K562 (cell line): ENCODE results near the gene NRSN2. TPM values are rescaled to one million over a fixed set of nuclear protein-coding genes. Genes with fewer than 3 reads are reported as not detected.
A peak's percentile ranks its signal among the peaks of the same experiment; 100 is the strongest.

Experiments used
- AFF4 ChIP-seq: sonication (generic); formaldehyde crosslinking; IDR thresholded peaks from 2 replicates; pipeline ENCODE4 v1.8.0; 2023; ENCODE audit warnings: mild to moderate bottlenecking, missing genetic modification reagents
- BACH1 ChIP-seq: fragments of 200-800 bp; sonication (Bioruptor generic); IDR thresholded peaks from 2 replicates; pipeline ENCODE4 v1.6.1; 2016; ENCODE audit warnings: missing genetic modification characterization, missing compliant biosample characterization
- ETV1 ChIP-seq: fragments of 450-650 bp; conservative IDR thresholded peaks from 2 replicates; pipeline ENCODE4 v1.6.1; 2016; ENCODE audit warnings: missing genetic modification characterization, control low read depth, low read depth, missing compliant biosample characterization
- FOXJ2 ChIP-seq: fragments of 200-800 bp; sonication (Bioruptor generic); IDR thresholded peaks from 2 replicates; pipeline ENCODE4 v1.6.1; 2016; ENCODE audit warnings: missing genetic modification characterization, missing compliant biosample characterization
- FOXK2 ChIP-seq, 2 experiments: fragments of 450-650 bp; IDR thresholded peaks in 1 of 2; conservative IDR thresholded peaks in 1 of 2; 2 replicates each; pipeline ENCODE4 v1.6.1; 2016; ENCODE audit warnings: low read depth in 2 of 2, mild to moderate bottlenecking in 1 of 2
- HINFP ChIP-seq: fragments of 450-650 bp; conservative IDR thresholded peaks from 2 replicates; pipeline ENCODE4 v1.6.1; 2016; ENCODE audit warnings: missing genetic modification characterization, low read depth, mild to moderate bottlenecking, control low read depth, missing compliant biosample characterization
- KDM4B ChIP-seq, 2 experiments: fragments of 450-650 bp in 1 of 2; sonication (generic) in 1 of 2; IDR thresholded peaks; 2 replicates each; pipeline ENCODE4 v1.6.1; 2016 to 2017; ENCODE audit warnings: borderline replicate concordance in 2 of 2, antibody characterized with exemption in 1 of 2, low read depth in 1 of 2, mild to moderate bottlenecking in 1 of 2
- ZNF12 ChIP-seq: sonication (generic); formaldehyde crosslinking; IDR thresholded peaks from 2 replicates; pipeline ENCODE4 v1.4.0; 2020; ENCODE audit warnings: mild to moderate bottlenecking, missing genetic modification reagents
- ZNF174 ChIP-seq: fragments of 250-450 bp; sonication (Bioruptor Pico); IDR thresholded peaks from 2 replicates; pipeline ENCODE4 v1.4.0; 2020; ENCODE audit warnings: mild to moderate bottlenecking
- polyA plus RNA-seq, 8 experiments: library from polyadenylated mRNA; depleted of rRNA in 4 of 8; stranded (reverse) in 5 of 8; unstranded in 3 of 8; fragments of >200 nt; fragmentation: Nextera tagmentation in 2 of 8; fragmentation: Illumina TruSeq in 1 of 8; extraction: Ambion mirVana in 2 of 8; extraction: Trizol in 1 of 8; gene quantifications; 2 replicates each; pipeline versions ENCODE4 v1.2.1 to v1.2.3, GENCODE V29; 2011 to 2014; ENCODE audit warnings: inconsistent platforms in 1 of 8, missing spikeins in 1 of 8
- total RNA-seq, 7 experiments: library from RNA; depleted of rRNA in 6 of 7; stranded (reverse); fragments of >200 nt in 6 of 7; fragmentation: Illumina TruSeq in 2 of 7; extraction: Trizol in 2 of 7; gene quantifications; 2 replicates each; pipeline versions ENCODE4 v1.2.1 to v1.2.3, GENCODE V29; 2011 to 2021; ENCODE audit warnings: low replicate concordance in 1 of 7
- TF ChIP-seq, protein P1 (sequence below): sonication (generic); formaldehyde crosslinking; IDR thresholded peaks from 2 replicates; pipeline ENCODE4 v1.4.0; 2020; ENCODE audit warnings: mild to moderate bottlenecking, missing genetic modification reagents

The NRSN2 gene
- total and polyA plus RNA-seq, 9 of the 15 experiments (the other 6 are each of a cell fraction or from before 2014, with no cell fraction given), result 7.5 to 29.7 (median 11.1) TPM

GRCh38 chr20:347640-348484 lies 951 bp downstream of the NRSN2 start (continued):
- TF ChIP-seq ETV1 (peak; percentile 40; the same call in 1 of the 2 replicates), BACH1 (tag) (no peak), ZNF174 (CRISPR knock-in tag) (no peak), FOXJ2 (no peak; the same call in 1 of the 2 replicates), HINFP (tag) (no peak), KDM4B (IDR thresholded peaks at IDR 0.05; ENCODE audit: borderline replicate concordance in 2 of 2, low read depth in 1 of 2) (0 out of 4 replicates have a peak, but pooled peaks of 1 of the 2 experiments have one; percentile 71), ZNF12 (CRISPR knock-in tag) (0 out of 2 replicates have a peak, but pooled peaks have one; percentile 9), FOXK2 (conservative IDR thresholded peaks at IDR 0.05 in 1 of 2, IDR thresholded peaks at IDR 0.05 in 1 of 2; ENCODE audit: low read depth in 2 of 2) (peak; percentile 17 to 85; a peak in 2 of 4 replicates), AFF4 (CRISPR knock-in tag) (no peak)
- TF ChIP-seq, protein P1, sequence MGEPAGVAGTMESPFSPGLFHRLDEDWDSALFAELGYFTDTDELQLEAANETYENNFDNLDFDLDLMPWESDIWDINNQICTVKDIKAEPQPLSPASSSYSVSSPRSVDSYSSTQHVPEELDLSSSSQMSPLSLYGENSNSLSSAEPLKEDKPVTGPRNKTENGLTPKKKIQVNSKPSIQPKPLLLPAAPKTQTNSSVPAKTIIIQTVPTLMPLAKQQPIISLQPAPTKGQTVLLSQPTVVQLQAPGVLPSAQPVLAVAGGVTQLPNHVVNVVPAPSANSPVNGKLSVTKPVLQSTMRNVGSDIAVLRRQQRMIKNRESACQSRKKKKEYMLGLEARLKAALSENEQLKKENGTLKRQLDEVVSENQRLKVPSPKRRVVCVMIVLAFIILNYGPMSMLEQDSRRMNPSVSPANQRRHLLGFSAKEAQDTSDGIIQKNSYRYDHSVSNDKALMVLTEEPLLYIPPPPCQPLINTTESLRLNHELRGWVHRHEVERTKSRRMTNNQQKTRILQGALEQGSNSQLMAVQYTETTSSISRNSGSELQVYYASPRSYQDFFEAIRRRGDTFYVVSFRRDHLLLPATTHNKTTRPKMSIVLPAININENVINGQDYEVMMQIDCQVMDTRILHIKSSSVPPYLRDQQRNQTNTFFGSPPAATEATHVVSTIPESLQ (CRISPR knock-in tag), result no peak
